ENCODE results near the gene LAMB3.

LAMB3 gene

GRCh38 chr1:209633335-209633997, 18.8 kb downstream of the LAMB3 start (continued):
- TF ChIP-seq ZNF692 (tag by site-specific recombination; IDR thresholded peaks at IDR 0.05), result no peak
- no peak for TF ChIP-seq ZNF426 (tag by site-specific recombination; IDR thresholded peaks at IDR 0.05)

GRCh38 chr1:209630383-209631225, 21.6 kb downstream of the LAMB3 start:
- Histone ChIP-seq H3K27ac (ENCODE audit: extremely low read depth, low read depth, low read length) (no peak overlapping the region), H3K4me3 (ENCODE audit: low read depth, low read length) (no peak overlapping the region), H3K36me3 (ENCODE audit: control insufficient read depth in 2 of 2, insufficient read depth in 1 of 2, low read length in 2 of 2) (no peaks in the 10 kb centered on the region), H3K4me1 (ENCODE audit: control insufficient read depth, insufficient read depth, low read length) (no peaks in the 10 kb centered on the region), H3K9me3 (ENCODE audit: control insufficient read depth, insufficient read depth, low read depth, low read length) (no peaks in the 10 kb centered on the region)
- CTCF ChIA-PET, result interaction anchor here (0.7 to 3.7 kb wide), 10 partner anchors 11 to 882 kb away, joined by 3 to 11 read pairs (median 4); partner anchors contain the start of gene G0S2
- POLR2A ChIA-PET, result interaction anchor here (1.0 kb wide), 1 partner anchor 11 kb away, joined by 3 read pairs; no protein-coding TSS in a partner anchor
- TF ChIP-seq ZNF837 (tag by site-specific recombination; IDR thresholded peaks at IDR 0.05) (no peak), KLF7 (tag by site-specific recombination; IDR thresholded peaks at IDR 0.05; ENCODE audit: borderline replicate concordance) (no peak), ZNF248 (tag by site-specific recombination; IDR thresholded peaks at IDR 0.05) (no peak), ZNF16 (tag by site-specific recombination; IDR thresholded peaks at IDR 0.05; ENCODE audit: low read depth) (no peak), ZNF366 (tag by site-specific recombination; conservative IDR thresholded peaks at IDR 0.05) (no peak), SP3 (tag by site-specific recombination; IDR thresholded peaks at IDR 0.05) (no peak), ZNF394 (tag by site-specific recombination; IDR thresholded peaks at IDR 0.05; ENCODE audit: borderline replicate concordance) (no peak), ZNF302 (tag by site-specific recombination; IDR thresholded peaks at IDR 0.05; ENCODE audit: low read depth) (no peak), ZFP37 (tag by site-specific recombination; IDR thresholded peaks at IDR 0.05) (no peak), ZNF112 (tag by site-specific recombination; IDR thresholded peaks at IDR 0.05) (no peak)

GRCh38 chr1:209629621-209630382, 22.4 kb downstream of the LAMB3 start:
- H3K4me1 ChIP-seq (ENCODE audit: control insufficient read depth, insufficient read depth, low read length), result no peaks in the 10 kb centered on the region
- H3K27ac ChIP-seq (ENCODE audit: extremely low read depth, low read depth, low read length), result no peak overlapping the region
- no peaks in the 10 kb centered on the region for H3K36me3 ChIP-seq (ENCODE audit: control insufficient read depth in 2 of 2, insufficient read depth in 1 of 2, low read length in 2 of 2)
- no peaks in the 10 kb centered on the region for H3K9me3 ChIP-seq (ENCODE audit: control insufficient read depth, insufficient read depth, low read depth, low read length)
- TF ChIP-seq ZNF19 (tag by site-specific recombination; IDR thresholded peaks at IDR 0.05; ENCODE audit: low read depth) (no peak), REPIN1 (tag by site-specific recombination; IDR thresholded peaks at IDR 0.05; ENCODE audit: low read depth) (no peak), ZNF585B (tag by site-specific recombination; IDR thresholded peaks at IDR 0.05) (no peak), ZNF561 (tag by site-specific recombination; IDR thresholded peaks at IDR 0.05; ENCODE audit: borderline replicate concordance) (no peak), ZNF747 (tag by site-specific recombination; IDR thresholded peaks at IDR 0.05) (no peak), ZNF791 (tag by site-specific recombination; IDR thresholded peaks at IDR 0.05) (no peak), ZNF513 (tag by site-specific recombination; IDR thresholded peaks at IDR 0.05) (no peak), EGR2 (tag by site-specific recombination; IDR thresholded peaks at IDR 0.05; ENCODE audit: low read depth) (no peak), ZNF433 (tag by site-specific recombination; IDR thresholded peaks at IDR 0.05; ENCODE audit: low read depth) (no peak)
- no peak overlapping the region for H3K4me3 ChIP-seq (ENCODE audit: low read depth, low read length)
- POLR2A ChIA-PET, result no interaction called here
- CTCF ChIA-PET, result interaction anchor here (0.7 to 3.7 kb wide), 10 partner anchors 11 to 883 kb away, joined by 3 to 11 read pairs (median 4); no protein-coding TSS in a partner anchor

All from HEK293 (cell line).